ENCODE data around the gene TBX19.
"Not testable (repeated sequence)": the region's sequence is repeated elsewhere in the genome, so short reads cannot be mapped to it uniquely, and the experiment has no call there.

The TBX19 gene

GRCh38 chr1:168320800-168321450 is 40.2 kb downstream of the TBX19 start:
- DNase-seq, result no peak

- no peak for DNase-seq
These were observed 41.3 kb downstream of the TBX19 start for GRCh38 chr1:168321945-168322344.

- DNase-seq, result no peak
These were observed 44.2 kb downstream of the TBX19 start for GRCh38 chr1:168324745-168325425.

- DNase-seq, result no peak
These were observed 48.2 kb downstream of the TBX19 start for GRCh38 chr1:168328731-168329364.

- no peak for DNase-seq
These were observed 49.6 kb downstream of the TBX19 start for GRCh38 chr1:168330285-168330684.

- no peak for DNase-seq
These were observed 50.9 kb downstream of the TBX19 start for GRCh38 chr1:168331569-168331968.

GRCh38 chr1:168333562-168334276 is 53.0 kb downstream of the TBX19 start:
- no peak for DNase-seq

- DNase-seq, result no peak
These were observed 54.8 kb downstream of the TBX19 start for GRCh38 chr1:168335500-168335899.

- DNase-seq, result no peak
These were observed 58.2 kb downstream of the TBX19 start for GRCh38 chr1:168338589-168339503.

- DNase-seq, result peak in 1 of 2 donors; percentile 31
These were observed 60.3 kb downstream of the TBX19 start for GRCh38 chr1:168340781-168341482.

GRCh38 chr1:168341483-168341975 is 60.9 kb downstream of the TBX19 start:
- no peak for DNase-seq

GRCh38 chr1:168342572-168343280 is 62.0 kb downstream of the TBX19 start:
- DNase-seq, result peak; percentile 90 to 91

- DNase-seq, result no peak
These were observed 62.9 kb downstream of the TBX19 start for GRCh38 chr1:168343566-168343965.

GRCh38 chr1:168344517-168344916 is 63.8 kb downstream of the TBX19 start:
- no peak for DNase-seq

GRCh38 chr1:168345939-168346338 is 65.3 kb downstream of the TBX19 start:
- DNase-seq, result no peak

- no peak for DNase-seq
These were observed 67.0 kb downstream of the TBX19 start for GRCh38 chr1:168347630-168348029.

- DNase-seq, result peak in 1 of 2 donors; percentile 62
These were observed 67.6 kb downstream of the TBX19 start for GRCh38 chr1:168348146-168348709.

GRCh38 chr1:168354335-168355269 is 73.9 kb downstream of the TBX19 start:
- not testable (repeated sequence) for DNase-seq
